ENCODE data around the gene KREMEN1.

The KREMEN1 gene

DNA sequence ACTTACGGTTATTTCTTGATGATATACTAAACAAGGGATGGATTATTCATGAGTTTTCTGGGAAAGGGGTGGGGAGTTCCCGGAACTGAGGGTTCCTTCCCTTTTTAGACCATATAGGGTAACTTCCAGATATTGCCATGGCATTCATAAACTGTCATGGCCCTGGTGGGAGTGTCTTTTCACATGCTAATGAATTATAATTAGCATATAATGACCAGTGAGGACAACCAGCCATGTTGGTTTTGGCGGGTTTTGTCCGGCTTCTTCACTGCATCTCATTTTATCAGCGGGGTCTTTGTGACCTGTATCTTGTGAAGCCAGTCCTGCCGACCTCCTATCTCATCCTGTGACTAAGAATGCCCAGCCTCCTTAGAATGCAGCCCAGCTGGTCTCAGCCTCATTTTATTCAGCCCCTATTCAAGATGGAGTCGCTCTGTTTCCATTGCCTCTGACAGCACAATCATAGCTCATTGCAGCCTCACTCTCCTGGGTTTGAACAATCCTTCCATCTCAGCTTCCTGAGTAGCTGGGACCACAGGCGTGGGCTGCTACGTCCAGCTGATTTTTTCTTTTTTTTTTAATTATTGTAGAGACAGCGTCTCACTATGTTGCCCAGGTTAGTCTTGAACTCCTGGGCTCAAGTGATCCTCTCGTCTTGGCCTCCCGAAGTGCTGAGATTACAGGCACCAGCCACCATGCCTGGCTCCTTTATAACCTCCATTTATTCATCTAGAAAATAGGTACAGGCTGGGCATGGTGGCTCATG lies 80.3 kb downstream of the KREMEN1 start:
- DNase-seq: no peak

DNA sequence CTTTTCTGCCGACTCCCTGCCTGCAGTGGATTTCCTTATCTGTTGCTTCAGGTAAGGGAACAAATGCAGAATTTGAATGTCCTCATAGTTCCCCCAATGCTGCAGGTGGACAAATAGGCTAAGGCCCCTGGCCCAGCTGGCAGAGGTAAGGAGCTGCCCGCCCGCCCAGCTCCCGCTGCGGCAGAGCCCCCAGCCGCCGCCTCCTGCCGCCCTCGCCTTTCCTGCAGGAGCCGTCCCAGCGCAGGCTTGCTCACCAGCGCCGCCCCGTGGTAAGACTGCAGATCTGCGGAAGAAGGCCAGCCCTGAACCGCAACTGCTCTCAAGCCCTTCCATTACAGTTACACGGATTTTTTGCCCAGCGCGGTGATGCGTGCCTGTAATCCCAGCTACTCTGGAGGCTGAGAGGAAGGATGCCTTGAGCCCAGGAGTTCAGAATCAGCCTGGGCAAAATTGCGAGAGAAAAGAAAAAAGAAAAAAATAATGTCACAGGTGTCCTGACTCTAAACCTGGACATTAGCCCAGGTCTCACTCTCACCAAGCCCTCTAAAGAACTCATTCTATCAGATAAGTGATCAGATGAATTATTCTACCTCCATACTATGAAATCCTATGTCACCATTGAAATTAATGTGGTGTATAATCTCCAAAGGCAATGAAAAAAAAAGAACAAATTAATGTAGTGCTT lies 81.7 kb downstream of the KREMEN1 start:
- peak; percentile 81 for DNase-seq

DNA sequence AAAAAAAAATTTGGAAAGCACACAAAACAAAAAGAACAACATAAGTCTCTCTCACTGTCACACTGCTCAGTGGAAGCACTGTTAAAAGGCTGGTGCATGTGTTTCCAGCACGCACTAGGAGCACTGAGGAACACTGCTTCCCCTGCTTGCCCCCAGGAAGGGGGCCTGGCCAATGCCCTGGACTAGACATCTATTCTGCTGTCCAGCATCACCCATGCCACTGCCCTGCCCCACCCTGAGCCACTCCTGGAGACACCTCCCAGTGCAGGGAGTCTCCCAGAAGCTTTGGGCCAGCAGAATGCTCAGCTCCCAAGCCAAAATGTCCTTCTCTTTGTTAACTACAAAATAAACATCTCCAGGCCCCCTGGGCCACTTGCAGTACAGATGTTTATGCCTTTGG lies 83.1 kb downstream of the KREMEN1 start:
- no peak for DNase-seq

DNA sequence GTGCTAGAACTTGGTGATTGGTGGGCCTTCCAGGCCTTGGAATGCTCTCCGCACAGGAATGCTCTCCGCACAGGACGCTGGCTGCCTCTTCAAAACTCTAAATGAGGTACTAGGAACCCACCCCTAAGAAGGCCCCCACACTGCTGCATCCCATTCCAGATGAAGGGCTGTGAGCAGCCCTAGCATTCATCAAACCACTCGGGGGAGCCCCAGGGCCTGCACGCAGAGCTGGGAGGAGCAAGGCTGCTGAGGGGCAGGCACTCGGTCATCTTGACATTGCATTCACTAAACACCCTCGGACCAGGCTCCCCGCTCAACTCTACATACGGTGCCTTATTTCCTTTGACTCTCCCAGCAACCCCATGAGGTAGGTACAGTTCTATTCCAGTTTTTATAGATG lies 83.7 kb downstream of the KREMEN1 start:
- DNase-seq: no peak

DNA sequence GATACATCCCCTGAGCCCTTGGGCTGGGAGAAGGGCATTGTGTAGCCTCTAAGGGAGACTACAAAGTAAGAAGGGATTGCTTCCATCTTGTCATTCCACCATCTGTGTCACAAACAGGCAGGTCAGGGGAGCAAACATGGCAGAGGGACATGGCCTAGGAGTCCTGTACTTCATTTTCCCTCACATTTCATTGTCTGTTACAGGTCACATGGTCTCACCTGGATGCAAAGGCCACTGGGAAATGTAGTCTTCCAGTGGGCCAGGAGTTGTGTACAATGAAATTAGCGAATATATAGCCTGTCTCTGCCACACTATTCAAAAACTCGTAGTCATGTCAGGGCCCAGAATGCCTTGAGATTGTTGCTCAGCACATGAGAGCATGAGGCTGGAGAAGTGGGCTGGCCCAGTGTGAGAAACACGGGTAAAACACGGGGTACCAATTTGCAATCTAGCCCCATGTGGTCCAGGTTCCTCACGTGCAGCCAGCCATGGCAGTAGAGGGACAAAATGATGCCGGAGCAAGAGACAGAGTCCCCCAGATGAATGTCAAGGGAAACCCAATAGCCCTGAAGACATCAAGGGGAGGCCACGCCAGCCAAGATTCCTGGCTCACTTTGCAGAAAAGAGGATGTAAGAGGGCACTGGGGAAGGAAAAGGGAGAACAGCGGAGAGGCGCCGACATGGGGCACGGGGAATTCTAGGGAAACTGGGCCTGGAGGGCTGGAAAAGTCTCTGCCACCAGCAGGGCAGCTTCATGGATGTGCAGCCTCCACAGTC lies 85.1 kb downstream of the KREMEN1 start:
- DNase-seq: no peak

DNA sequence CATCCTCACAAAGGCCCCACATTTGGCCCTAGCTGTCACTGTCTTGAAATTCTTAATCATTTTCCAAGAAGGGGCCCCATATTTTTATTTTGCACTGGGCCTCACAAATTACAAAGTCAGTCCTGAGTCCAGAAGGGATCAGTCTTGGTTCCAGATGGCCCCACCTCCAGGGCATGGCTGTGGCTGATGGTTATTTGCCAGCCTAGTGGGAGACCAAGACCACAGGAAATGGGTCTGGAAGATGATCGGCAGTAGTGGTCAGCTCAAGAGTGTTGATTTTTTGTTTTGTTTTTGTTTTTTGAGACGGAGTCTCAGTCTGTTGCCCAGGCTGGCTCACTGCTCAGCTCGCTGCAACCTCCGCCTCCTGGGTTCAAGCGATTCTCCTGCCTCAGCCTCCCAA lies 85.7 kb downstream of the KREMEN1 start:
- no peak for DNase-seq

DNA sequence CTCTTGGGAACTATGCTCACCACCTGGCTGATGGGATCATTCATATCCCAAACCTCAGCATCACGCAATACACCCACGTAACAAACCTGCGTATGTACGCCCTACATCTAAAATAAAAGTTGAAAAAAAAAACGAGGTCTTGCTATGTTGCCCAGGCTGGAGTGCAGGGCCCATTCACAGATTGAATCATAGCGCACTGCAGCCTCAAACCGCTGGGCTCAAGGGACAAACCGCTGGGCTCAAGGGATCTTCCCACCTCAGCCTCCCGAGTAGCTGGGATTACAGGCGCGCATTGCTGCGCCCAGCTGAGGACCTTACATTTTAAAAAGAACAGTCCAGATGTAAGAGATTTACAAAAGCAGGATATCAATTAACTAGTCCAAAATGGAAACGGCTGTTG lies 91.0 kb downstream of the KREMEN1 start:
- no peak for DNase-seq

DNA sequence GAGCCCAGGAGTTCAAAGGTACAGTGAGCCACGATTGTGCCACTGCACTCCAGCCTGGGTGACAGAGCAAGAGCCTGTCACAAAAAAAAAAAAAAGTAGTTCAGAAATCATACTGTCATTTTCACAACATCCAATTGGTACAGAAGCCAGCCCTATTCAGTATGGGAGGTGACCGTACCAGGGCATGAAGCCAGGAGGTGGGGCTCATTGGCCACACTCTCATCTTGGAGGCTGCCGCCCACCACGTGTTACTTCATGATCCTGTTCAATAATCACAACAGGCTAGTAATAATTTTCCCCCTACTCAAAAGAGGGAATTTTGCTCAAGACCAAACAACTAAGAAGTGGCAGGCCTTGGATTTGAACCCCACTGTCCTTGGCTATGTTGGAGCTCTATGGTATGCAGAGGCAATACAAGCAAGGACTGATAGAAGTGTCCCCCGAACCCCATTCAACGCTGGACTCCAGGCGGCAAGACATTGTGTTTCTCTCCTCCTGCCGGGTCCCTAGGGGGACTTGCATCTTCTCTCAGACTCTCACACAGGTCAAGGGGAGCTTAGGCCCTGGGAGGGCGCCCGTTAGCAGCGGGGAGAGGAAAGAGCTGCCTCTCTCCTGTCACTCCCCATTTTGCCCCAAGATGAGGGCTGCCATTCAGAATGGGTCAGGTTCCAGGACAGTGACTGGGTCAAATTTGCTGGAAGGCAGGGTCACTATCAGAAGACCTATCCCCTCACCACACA lies 92.7 kb downstream of the KREMEN1 start:
- DNase-seq: no peak

DNA sequence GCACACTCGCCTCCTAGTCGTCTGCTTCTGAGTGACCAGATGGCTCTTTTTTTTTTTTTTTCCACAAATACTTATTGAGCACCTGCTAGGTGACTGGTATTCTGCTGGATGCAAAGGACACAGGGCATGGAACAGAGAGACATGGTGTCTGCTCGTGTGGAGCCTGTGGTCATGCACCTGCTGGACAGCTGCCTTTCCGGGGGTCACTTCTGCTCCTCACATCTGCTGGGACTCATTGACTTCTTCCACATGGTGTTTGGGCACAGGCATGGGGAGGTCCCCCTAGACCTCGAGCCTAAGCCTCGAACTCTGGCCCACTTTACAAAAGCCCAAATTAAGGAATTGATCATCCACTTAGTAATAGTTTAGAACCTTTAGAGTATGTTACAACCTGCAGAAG lies 93.3 kb downstream of the KREMEN1 start:
- DNase-seq: no peak

DNA sequence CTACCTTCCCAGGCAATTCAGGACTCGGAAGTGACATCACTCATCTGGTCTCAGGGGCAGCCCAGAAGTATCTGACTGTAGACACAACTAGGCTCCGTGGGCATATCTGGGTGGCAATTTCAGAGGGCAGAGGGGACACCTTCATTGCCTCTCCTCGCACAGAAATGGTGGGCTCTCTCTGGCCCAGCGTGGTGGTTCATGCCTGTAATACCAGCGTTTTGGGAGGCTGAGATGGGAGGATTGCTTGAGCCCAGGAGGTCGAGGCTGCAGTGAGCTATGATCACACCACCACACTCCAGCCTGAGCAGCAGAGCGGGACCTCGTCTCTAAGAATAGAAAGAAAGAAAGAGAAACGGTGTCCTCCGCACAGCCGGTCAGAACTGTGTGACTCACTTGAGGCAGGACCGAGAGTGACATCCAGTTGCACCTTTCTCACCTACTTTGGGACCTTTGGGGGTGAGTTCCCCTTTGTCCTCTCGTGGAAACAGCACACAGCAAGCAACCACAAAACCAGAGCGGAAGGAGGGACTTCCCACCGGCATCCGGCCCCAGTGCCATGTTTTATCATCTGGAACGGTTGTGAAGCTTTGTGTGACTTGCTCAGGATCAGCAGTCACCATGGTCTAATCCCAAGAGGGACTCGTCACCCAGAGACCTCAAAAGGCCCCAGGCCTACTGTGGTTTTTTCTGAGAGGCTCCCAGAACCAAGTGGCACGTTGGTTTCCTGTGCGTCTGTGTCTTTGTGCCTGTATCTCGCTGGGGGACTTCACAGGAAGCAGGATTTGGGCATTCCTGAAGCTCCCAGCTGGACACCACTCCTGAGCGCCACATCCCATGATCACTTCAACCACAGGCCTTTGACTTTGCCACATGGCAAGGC lies 94.4 kb downstream of the KREMEN1 start:
- DNase-seq: peak; percentile 28

DNA sequence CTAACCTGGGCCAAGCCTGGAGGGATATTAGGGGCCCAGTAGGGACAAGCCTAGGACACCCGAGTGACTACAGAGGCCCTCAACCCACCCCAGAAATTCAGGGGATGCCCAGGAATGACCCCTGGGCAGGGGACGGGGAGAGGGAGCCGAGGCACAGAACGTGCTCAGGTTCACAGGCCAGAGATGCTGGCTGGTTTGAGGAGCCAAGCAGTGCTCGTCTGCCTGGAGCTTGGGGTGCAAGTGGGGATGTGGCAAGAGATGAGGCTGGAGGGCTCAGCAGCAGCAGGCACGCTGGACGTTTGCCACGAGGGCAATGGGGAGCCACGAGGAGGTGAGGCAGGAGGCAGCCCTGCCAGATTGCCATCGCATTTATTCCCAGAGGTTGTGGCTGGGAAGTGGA lies 98.9 kb downstream of the KREMEN1 start:
- DNase-seq: no peak

DNA sequence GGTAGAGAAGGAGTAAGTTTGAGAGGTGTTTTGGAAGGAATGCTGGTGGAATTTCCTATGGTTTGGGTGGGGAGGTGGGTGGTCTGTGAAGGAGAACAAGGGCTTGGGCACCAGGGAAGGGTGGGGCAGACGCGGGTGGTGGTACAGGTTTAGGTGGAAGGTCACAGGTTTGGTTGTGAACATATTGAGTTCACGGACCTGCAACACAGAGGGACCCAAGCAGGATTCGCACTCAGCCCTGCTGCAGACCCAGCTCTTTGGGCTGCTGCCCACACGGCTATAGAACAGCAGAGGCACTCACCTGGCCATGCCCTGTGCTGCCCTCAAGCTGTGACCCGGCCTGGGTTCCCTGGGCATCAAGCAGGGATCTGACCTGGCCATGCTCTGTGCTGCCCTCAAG lies 99.4 kb downstream of the KREMEN1 start:
- no peak for DNase-seq

DNA sequence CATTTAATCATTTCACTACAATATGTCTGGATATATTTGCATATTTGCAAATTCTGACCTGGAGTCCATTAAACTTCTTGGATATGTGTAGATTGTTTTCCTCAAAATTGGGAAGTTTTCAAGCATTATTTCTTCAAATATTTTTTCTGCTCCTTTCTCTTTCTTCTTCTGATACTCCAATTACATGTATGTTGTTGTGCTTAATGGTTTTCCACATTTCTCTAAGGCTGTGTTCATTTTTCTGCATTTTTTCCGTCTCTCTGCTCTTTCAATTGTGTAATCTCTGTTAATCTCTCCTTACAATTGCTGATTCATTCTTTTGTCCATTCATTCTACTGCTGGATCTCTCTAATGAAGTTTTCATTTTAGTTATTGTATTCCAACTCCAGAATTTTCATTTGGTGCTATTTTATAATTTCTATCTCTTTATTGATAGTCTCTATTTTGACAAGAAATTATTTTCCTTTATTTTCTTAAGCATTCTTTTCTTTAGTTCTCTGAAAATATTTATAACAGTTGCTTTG lies 102.5 kb downstream of the KREMEN1 start:
- DNase-seq: no peak

DNA sequence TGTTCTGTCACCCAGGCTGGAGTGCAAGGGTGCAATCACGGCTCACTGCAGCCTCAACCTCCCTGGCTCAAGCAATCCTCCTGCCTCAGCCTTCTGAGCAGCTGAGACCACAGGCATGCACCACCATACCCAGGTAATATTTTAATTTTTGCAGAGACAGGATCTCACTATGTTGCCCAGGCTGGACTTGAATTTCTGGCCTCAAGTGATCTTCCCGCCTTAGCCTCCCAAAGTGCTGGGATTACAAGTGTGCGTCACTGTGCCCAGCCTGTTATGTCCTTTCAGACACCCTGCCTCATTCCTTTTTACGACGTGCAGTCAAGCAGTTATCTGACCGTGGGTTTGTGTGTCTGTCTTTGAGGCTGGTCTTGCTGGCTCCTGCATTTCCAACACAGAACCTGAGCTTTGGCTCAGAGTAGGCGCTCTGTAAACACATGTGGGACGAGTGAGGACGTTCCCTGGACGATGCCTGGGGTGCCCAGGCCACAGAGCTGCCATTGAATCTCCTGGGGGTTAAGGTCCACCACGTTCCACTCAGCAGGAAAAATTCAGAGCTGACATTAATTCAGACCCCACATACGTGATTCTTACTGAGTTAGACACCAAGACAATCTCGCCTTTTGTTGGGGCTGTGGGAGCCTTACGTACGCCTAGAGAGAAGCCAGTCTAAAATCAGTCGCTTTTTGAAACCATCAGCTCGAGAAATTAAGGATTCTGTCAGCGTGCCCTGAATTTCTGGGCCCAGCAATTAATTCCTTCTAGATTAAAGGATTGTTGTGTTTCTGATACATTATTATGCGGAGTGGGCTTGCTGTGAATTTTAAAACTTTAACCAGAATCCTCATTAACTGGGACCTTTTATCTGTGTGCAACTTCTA lies 111.4 kb downstream of the KREMEN1 start:
- DNase-seq: no peak

DNA sequence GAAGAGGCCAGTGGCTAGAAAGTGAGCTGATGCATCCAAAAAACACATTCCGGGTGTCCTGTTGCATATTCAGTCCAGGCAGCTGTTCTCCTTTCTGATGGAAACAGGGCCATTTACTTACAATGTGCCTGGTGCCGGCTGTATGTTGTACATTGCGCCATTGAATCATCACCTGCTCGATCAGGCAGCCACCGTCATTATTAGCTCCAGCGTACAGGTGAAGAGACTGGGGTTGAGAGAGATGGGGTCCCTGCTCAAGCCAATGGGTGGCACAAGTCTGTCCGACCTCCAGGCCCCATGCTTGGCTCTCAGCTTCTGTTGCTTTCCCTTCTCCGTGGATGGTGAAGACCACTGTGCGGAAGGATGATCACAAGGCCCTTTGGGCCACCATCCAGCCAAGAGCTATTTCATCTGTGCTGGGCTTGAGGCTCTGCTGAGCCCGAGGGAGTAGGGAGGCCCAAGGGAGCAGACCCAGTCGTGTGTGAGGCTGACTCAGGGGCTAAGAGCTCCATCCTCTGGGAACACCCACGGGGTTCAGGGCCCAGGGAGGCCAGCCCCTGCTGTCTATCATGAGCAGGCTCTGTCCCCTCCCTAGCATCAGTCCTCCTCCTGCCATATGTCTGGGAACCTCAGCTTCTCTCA lies 112.1 kb downstream of the KREMEN1 start:
- no peak for DNase-seq

DNA sequence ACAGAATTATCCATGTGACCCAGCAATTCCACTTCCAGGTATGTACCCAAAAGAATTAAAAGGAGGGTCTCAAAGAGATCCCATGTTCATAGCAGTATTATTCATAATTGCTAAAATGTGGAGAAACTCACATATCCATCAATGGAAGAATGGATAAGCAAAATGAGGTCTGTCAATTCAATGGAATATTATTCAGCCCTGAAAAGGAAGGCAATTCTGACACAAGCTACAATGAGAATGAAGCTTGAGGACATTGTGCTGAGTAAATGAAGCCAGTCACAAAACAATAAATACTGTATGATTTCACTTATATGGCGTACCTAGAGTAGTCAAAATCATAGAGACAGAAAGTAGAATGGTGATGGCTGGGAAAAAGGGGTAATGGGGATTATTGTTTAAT lies 113.5 kb downstream of the KREMEN1 start:
- no peak for DNase-seq

DNA sequence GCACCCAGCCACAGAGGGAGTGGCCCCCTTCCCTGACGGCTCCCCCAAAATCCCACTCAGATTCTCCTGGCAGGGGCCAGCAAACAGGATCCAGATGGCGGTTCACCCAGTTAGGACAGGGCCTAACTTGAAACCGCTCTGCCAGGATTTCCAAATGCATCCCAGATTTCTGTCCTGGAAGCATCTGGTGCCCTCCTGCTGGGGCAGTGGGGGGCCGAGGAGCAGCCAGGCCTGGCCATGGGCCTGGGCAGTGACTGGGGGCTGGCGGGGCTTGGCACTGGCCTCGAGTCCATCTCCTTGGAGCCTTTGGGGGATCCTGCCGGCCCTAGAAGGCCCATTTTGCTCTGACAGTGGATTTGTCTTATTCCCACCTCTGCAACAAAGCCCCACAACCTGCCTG lies 115.0 kb downstream of the KREMEN1 start:
- no peak for DNase-seq

DNA sequence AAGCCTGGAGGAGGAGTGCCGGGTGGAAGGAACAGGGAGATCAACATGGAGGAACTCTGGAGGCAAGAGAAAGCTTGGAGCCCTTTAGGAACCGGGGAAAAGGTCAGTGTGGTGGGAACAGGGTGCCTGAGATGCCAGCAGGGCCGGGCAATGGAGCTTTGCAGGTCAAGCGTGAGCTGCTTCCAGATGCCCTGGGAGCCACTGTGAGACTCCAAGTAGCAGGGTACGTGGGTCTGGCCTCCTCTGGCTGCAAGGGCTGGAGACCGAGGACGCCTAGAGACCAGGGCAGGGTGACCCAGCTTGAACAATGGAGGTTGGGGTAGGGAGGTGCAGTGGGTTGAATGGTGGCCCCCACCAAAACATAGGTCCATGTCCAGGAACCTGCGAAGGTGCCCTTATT lies 117.2 kb downstream of the KREMEN1 start:
- no peak for DNase-seq

DNA sequence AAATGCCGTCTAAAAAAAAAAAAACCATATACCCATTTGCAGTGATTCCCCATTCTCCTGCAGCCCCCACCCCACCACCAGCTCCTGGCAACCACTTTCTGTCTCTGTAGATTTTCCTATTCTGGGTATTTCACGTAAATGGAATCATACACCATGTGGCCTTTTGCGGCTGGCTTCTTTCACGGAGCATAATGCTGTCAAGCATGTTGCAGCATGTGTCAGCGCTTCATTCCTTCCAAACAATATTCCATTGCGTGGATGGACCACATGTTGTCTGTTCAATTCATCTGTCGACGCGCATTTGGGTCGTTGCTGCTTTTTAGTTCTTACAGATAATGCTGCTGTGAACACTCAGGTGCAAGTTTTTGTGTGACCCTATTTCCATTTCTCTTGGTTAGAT lies 118.1 kb downstream of the KREMEN1 start:
- DNase-seq: no peak

DNA sequence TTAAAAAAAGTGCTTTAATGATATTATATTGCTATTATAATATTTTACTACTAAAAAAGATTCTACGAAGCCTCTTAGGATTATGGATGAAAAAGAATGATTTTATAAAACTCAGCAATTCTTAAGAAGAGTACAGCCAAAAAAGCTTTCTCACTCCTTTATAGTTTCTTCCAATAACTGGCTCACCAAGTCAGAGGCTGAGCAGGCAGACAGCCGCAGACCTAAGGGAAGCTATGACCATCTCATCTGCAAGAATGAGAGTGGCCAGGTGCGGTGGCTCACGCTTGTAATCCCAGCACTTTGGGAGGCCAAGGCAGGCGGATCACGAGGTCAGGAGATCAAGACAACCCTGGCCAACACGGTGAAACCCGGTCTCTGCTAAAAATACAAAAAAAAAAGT lies 120.2 kb downstream of the KREMEN1 start:
- no peak for DNase-seq

Measured in activated T-cell treated with anti-CD3 and anti-CD28 coated beads, Interleukin-2, amount 50 U/mL, for 1 hour (primary cell).